GM23338 (cell line): ENCODE data around the gene COL1A2.

Source experiments
- CTCF ChIP-seq, 2 experiments: fragments of 200-600 bp in 1 of 2; sonication (generic) in 1 of 2; conservative IDR thresholded peaks; 2 replicates each; pipeline versions ENCODE4 v1.5.1 to v1.6.1; 2016 to 2017; ENCODE audit warnings: antibody characterized with exemption in 2 of 2, low read depth in 2 of 2, mild to moderate bottlenecking in 2 of 2, moderate library complexity in 1 of 2
- POLR2AphosphoS5 ChIP-seq: IDR thresholded peaks from 2 replicates; pipeline ENCODE4 v1.6.1; 2016; ENCODE audit warnings: antibody characterized with exemption, low read depth

- TF ChIP-seq POLR2AphosphoS5 (no peak), CTCF (conservative IDR thresholded peaks at IDR 0.05; ENCODE audit: low read depth in 2 of 2) (no peak)
These were observed 32.5 kb downstream of the COL1A2 start for GRCh38 chr7:94426980-94427875.
